ENCODE measurements around the gene KRTAP9-7.

KRTAP9-7 gene

GRCh38 chr17:41278176-41278955, 2.9 kb downstream of the KRTAP9-7 start:
- DNase-seq: no peak

GRCh38 chr17:41284043-41284442, 8.5 kb downstream of the KRTAP9-7 start:
- DNase-seq: no peak

- DNase-seq: no peak
Measured at GRCh38 chr17:41284546-41284945, 9.0 kb downstream of the KRTAP9-7 start.

- no peak for DNase-seq
Measured at GRCh38 chr17:41287050-41287449, 11.6 kb downstream of the KRTAP9-7 start.

GRCh38 chr17:41294016-41294415, 18.5 kb downstream of the KRTAP9-7 start:
- DNase-seq: no peak

- DNase-seq: no peak
Measured at GRCh38 chr17:41296846-41297245, 21.3 kb downstream of the KRTAP9-7 start.

- no peak for DNase-seq
Measured at GRCh38 chr17:41298458-41299135, 23.1 kb downstream of the KRTAP9-7 start.

GRCh38 chr17:41301204-41301790, 25.8 kb downstream of the KRTAP9-7 start:
- DNase-seq: no peak

- no peak for DNase-seq
Measured at GRCh38 chr17:41301916-41302901, 26.7 kb downstream of the KRTAP9-7 start, which contains the start of gene KRTAP29-1. Gene KRTAP29-1, minus strand, starts transcription at chr17:41302851. Its CDS starts 0 bp downstream, at chr17:41302851.

- DNase-seq: no peak
Measured at GRCh38 chr17:41302981-41303380, 27.5 kb downstream of the KRTAP9-7 start.

- DNase-seq: no peak
Measured at GRCh38 chr17:41304091-41304490, 28.6 kb downstream of the KRTAP9-7 start.

GRCh38 chr17:41307647-41308046, 32.1 kb downstream of the KRTAP9-7 start:
- DNase-seq: no peak

GRCh38 chr17:41308251-41308917, 32.9 kb downstream of the KRTAP9-7 start:
- peak; percentile 88 for DNase-seq

- DNase-seq: peak; percentile 52
Measured at GRCh38 chr17:41308918-41309359, 33.4 kb downstream of the KRTAP9-7 start, which contains the start of gene KRTAP16-1. Gene KRTAP16-1, minus strand, starts transcription at chr17:41309309. Its CDS starts 56 bp downstream, at chr17:41309253.

- DNase-seq: no peak
Measured at GRCh38 chr17:41311111-41311510, 35.6 kb downstream of the KRTAP9-7 start.

GRCh38 chr17:41315204-41315794, 39.8 kb downstream of the KRTAP9-7 start, which contains the start of gene KRTAP17-1:
Gene KRTAP17-1, minus strand, starts transcription at chr17:41315710. Its CDS starts 60 bp downstream, at chr17:41315650.
- no peak for DNase-seq

GRCh38 chr17:41315814-41316445, 40.4 kb downstream of the KRTAP9-7 start:
- no peak for DNase-seq

GRCh38 chr17:41318231-41318630, 42.7 kb downstream of the KRTAP9-7 start:
- DNase-seq: no peak

- DNase-seq: peak; percentile 44
Measured at GRCh38 chr17:41322094-41322902, 46.8 kb downstream of the KRTAP9-7 start.

Data from activated CD4-positive, alpha-beta T cell treated with anti-CD3 and anti-CD28 coated beads, Interleukin-10, Interleukin-2, amounts not matched to agents 100 ng/mL and 50 ng/mL, durations not matched to agents 16 hours and 8 hours (primary cell).